CD14-positive monocyte (primary cell): Measurements from ENCODE around the gene APMAP. TPM values are rescaled to one million over a fixed set of nuclear protein-coding genes. Genes with fewer than 3 reads are reported as not detected.

Experiments used
- DNase-seq, 3 donors: peaks; one replicate each; pipeline ENCODE4 v3.0.0-alpha.2; 2011 to 2022
- H2AFZ ChIP-seq: 2 replicates; pipeline ENCODE4 v1.6.0; 2012; ENCODE audit warnings: mild to moderate bottlenecking, low read depth, low read length, inconsistent platforms; ENCODE audit not compliant: insufficient read depth, poor library complexity, severe bottlenecking
- H3K27ac ChIP-seq, 2 donors: 1 replicate in 1 of 2; 2 replicates in 1 of 2; pipeline ENCODE4 v1.5.1; 2012 to 2013; ENCODE audit warnings: low read length in 2 of 2, control low read depth in 1 of 2, inconsistent platforms in 1 of 2, low read depth in 1 of 2, mild to moderate bottlenecking in 1 of 2
- H3K27me3 ChIP-seq, 2 donors: one replicate each; pipeline versions ENCODE4 v1.6.0 to v1.6.1; 2011 to 2013; ENCODE audit warnings: low read length in 2 of 2; ENCODE audit not compliant: control insufficient read depth in 2 of 2, insufficient read depth in 2 of 2
- H3K36me3 ChIP-seq, 2 donors: replicated peaks in 1 of 2; 1 replicate in 1 of 2; 2 replicates in 1 of 2; pipeline versions ENCODE4 v1.5.1 to v1.6.1; 2012 to 2013; ENCODE audit warnings: low read length in 2 of 2, control low read depth in 1 of 2, inconsistent platforms in 1 of 2, mild to moderate bottlenecking in 1 of 2; ENCODE audit not compliant: insufficient read depth in 2 of 2, control insufficient read depth in 1 of 2
- H3K4me1 ChIP-seq, 2 donors: 1 replicate in 1 of 2; 2 replicates in 1 of 2; pipeline versions ENCODE4 v1.5.1 to v1.6.1; 2012 to 2013; ENCODE audit warnings: low read length in 2 of 2, control low read depth in 1 of 2, inconsistent platforms in 1 of 2, mild to moderate bottlenecking in 1 of 2, moderate library complexity in 1 of 2; ENCODE audit not compliant: insufficient read depth in 2 of 2, control insufficient read depth in 1 of 2
- H3K4me2 ChIP-seq: replicated peaks from 2 replicates; pipeline ENCODE3; 2012; ENCODE audit warnings: low read length, moderate library complexity, mild to moderate bottlenecking; ENCODE audit not compliant: poor library complexity, severe bottlenecking; ENCODE audit errors: extremely low read depth
- H3K4me3 ChIP-seq, 3 experiments: fragments of 200-600 bp in 1 of 3; sonication (generic) in 1 of 3; replicated peaks in 1 of 3; 1 replicate in 2 of 3; 2 replicates in 1 of 3; pipeline ENCODE4 v1.5.1; 2011 to 2013; ENCODE audit warnings: low read length in 3 of 3, mild to moderate bottlenecking in 3 of 3, control low read depth in 2 of 3, low read depth in 2 of 3, inconsistent platforms in 1 of 3, moderate library complexity in 1 of 3
- H3K79me2 ChIP-seq: 2 replicates; pipeline ENCODE4 v1.6.0; 2012; ENCODE audit warnings: mild to moderate bottlenecking, control low read depth, inconsistent platforms, low read length, moderate library complexity; ENCODE audit not compliant: insufficient read depth
- H3K9ac ChIP-seq: 2 replicates; pipeline ENCODE4 v1.6.0; 2017; ENCODE audit warnings: low read length, mild to moderate bottlenecking; ENCODE audit not compliant: insufficient read depth, poor library complexity, severe bottlenecking
- H3K9me3 ChIP-seq, 2 donors: replicated peaks in 1 of 2; 1 replicate in 1 of 2; 2 replicates in 1 of 2; pipeline versions ENCODE4 v1.5.1 to v1.6.1; 2012 to 2013; ENCODE audit warnings: low read length in 2 of 2, control low read depth in 1 of 2; ENCODE audit not compliant: control insufficient read depth in 1 of 2, insufficient read depth in 1 of 2
- H4K20me1 ChIP-seq: 2 replicates; pipeline ENCODE4 v1.6.0; 2012; ENCODE audit warnings: mild to moderate bottlenecking, low read length, control low read depth, moderate library complexity; ENCODE audit not compliant: insufficient read depth
- H3K27ac Mint-ChIP-seq, 7 donors: one replicate each; pipeline ENCODE4 v1.8.0; 2020; ENCODE audit warnings: mild to moderate bottlenecking in 7 of 7, mixed read lengths in 7 of 7, moderate library complexity in 6 of 7, inconsistent platforms in 2 of 7
- H3K27me3 Mint-ChIP-seq, 3 donors: one replicate each; pipeline ENCODE4 v1.8.0; 2021 to 2022; ENCODE audit warnings: low read depth in 3 of 3, mild to moderate bottlenecking in 3 of 3, mixed read lengths in 3 of 3, moderate library complexity in 3 of 3, inconsistent platforms in 1 of 3
- H3K36me3 Mint-ChIP-seq, 2 donors: one replicate each; pipeline ENCODE4 v1.8.0; 2020; ENCODE audit warnings: mixed read lengths in 2 of 2, inconsistent platforms in 1 of 2, mild to moderate bottlenecking in 1 of 2
- H3K4me1 Mint-ChIP-seq: one replicate; pipeline ENCODE4 v1.8.0; 2020; ENCODE audit warnings: mild to moderate bottlenecking, mixed read lengths
- H3K4me3 Mint-ChIP-seq, 2 donors: one replicate each; pipeline ENCODE4 v1.8.0; 2020; ENCODE audit warnings: mild to moderate bottlenecking in 2 of 2, mixed read lengths in 2 of 2, moderate library complexity in 1 of 2
- H3K9me3 Mint-ChIP-seq, 7 donors: one replicate each; pipeline ENCODE4 v1.8.0; 2020 to 2022; ENCODE audit warnings: mixed read lengths in 7 of 7, mild to moderate bottlenecking in 6 of 7, moderate library complexity in 6 of 7, inconsistent platforms in 2 of 7
- CTCF ChIP-seq: fragments of 200-600 bp; IDR thresholded peaks from one replicate; pipeline ENCODE4 v1.8.0; 2022; ENCODE audit warnings: antibody characterized with exemption, mild to moderate bottlenecking
- WGBS: methylation state at CpG from one replicate; pipeline ENCODE4 v1.1.5; 2013; ENCODE audit warnings: missing lambda C conversion rate; ENCODE audit not compliant: insufficient coverage; 5-methylcytosine and 5-hydroxymethylcytosine counted together
- intact Hi-C, 2 donors: fragments of 100-400 bp; cut with micrococcal nuclease; formaldehyde crosslinking; loops; one replicate each; pipeline versions ENCODE4 v1.15.0 to v1.15.1; 2023
- polyA plus RNA-seq, 3 donors: library from polyadenylated mRNA; depleted of rRNA in 1 of 3; unstranded in 2 of 3; stranded (reverse) in 1 of 3; fragments of 300-500 nt in 2 of 3; fragments of >200 nt in 1 of 3; fragmentation: Illumina TruSeq in 2 of 3; gene quantifications; 1 replicate in 2 of 3; 2 replicates in 1 of 3; pipeline ENCODE4 v1.2.3, GENCODE V29; 2012 to 2021

The APMAP gene
- polyA plus RNA-seq, 3 donors = 26.9 to 74.0 (median 73.2) TPM

- H3K27me3 Mint-ChIP-seq = peaks cover 0 to 2% (median 0%) of the 10 kb centered on the region in 3 donors
- DNase-seq = no peak
- H3K36me3 ChIP-seq = peaks cover 59 to 94% of the 10 kb centered on the region in 2 donors
- no peaks in the 10 kb centered on the region for H3K4me1 ChIP-seq
- H2AFZ ChIP-seq = no peak overlapping the region
- peaks cover 70 to 72% of the 10 kb centered on the region in 2 donors for H3K36me3 Mint-ChIP-seq
- H3K27ac Mint-ChIP-seq = peak overlapping the region in 1 of 7 donors; percentile 41
- no peaks in the 10 kb centered on the region for H3K27me3 ChIP-seq
- H4K20me1 ChIP-seq = no peaks in the 10 kb centered on the region
- no peaks in the 10 kb centered on the region for H3K9me3 Mint-ChIP-seq
- no peaks in the 10 kb centered on the region for H3K4me1 Mint-ChIP-seq
- 98% methylated on average over 8 of the region's 11 CpGs for WGBS
- H3K4me2 ChIP-seq = no peak overlapping the region
- no peak overlapping the region for H3K27ac ChIP-seq
- no peak overlapping the region for H3K4me3 Mint-ChIP-seq
- intact Hi-C loops = no loop called here
- no peak for TF ChIP-seq CTCF
- no peak overlapping the region for H3K9ac ChIP-seq
- H3K4me3 ChIP-seq = no peak overlapping the region
- H3K79me2 ChIP-seq = no peaks in the 10 kb centered on the region
- H3K9me3 ChIP-seq = no peaks in the 10 kb centered on the region
These were observed 23.9 kb upstream of the APMAP start for GRCh38 chr20:25016471-25016870.

GRCh38 chr20:25015986-25016385 is 23.4 kb upstream of the APMAP start:
- Mint-ChIP-seq H3K27me3 (peaks cover 0 to 2% (median 0%) of the 10 kb centered on the region in 3 donors), H3K9me3 (no peaks in the 10 kb centered on the region), H3K4me1 (no peaks in the 10 kb centered on the region), H3K27ac (no peak overlapping the region), H3K4me3 (no peak overlapping the region), H3K36me3 (peaks cover 71 to 72% of the 10 kb centered on the region in 2 donors)
- Histone ChIP-seq H2AFZ (no peak overlapping the region), H3K4me3 (no peak overlapping the region), H3K9me3 (no peaks in the 10 kb centered on the region), H3K4me2 (no peak overlapping the region), H3K4me1 (no peaks in the 10 kb centered on the region), H3K36me3 (peaks cover 59 to 94% of the 10 kb centered on the region in 2 donors), H4K20me1 (no peaks in the 10 kb centered on the region), H3K27ac (no peak overlapping the region), H3K27me3 (no peaks in the 10 kb centered on the region), H3K9ac (no peak overlapping the region), H3K79me2 (no peaks in the 10 kb centered on the region)
- DNase-seq = no peak
- intact Hi-C loops = no loop called here
- 97% methylated on average over 9 of the region's 11 CpGs for WGBS
- no peak for TF ChIP-seq CTCF
